K562 (cell line): Measurements from ENCODE around the gene NUDT1. TPM values are rescaled to one million over a fixed set of nuclear protein-coding genes. Genes with fewer than 3 reads are reported as not detected.

Source experiments
- ATAC-seq: fragments of 200-7000 bp; cut with Tn5 transposase; 3 replicates; pipeline ENCODE4 v1.9.1; 2020; ENCODE audit warnings: moderate library complexity
- BruUV-seq: library from RNA; stranded (reverse); fragments of 400-500 nt; replicated peaks from 2 replicates; lab custom pipeline; 2021; lab: Mats Ljungman, UMichigan
- CTCF ChIA-PET: fragments of 300-600 bp; formaldehyde crosslinking; extraction: SDS; loops from one replicate; lab custom pipeline; 2021; ENCODE audit warnings: low intra/inter-chr PET ratio; lab: Yijun Ruan, JAX
- POLR2A ChIA-PET: fragments of 300-600, 350-650 bp; sonication (Branson Sonifier 250); formaldehyde crosslinking; extraction: SDS; loops from one replicate; lab custom pipeline; 2021; ENCODE audit warnings: antibody characterized with exemption, inconsistent platforms; lab: Yijun Ruan, JAX
- DNase-seq, 4 experiments: peaks; one replicate each; pipeline versions ENCODE4 v3.0.0 to v3.0.0-alpha.2; 2011 to 2018; ENCODE audit warnings: low spot score in 3 of 4, mixed read lengths in 3 of 4; ENCODE audit errors: extremely low read depth in 1 of 4
- FAIRE-seq: peaks from 2 replicates; lab custom pipeline; 2011; peaks lifted over from hg19 to GRCh38; lab: Jason Lieb, UNC
- H2AFZ ChIP-seq: 2 replicates; pipeline ENCODE4 v1.6.0; 2011; ENCODE audit warnings: low read depth, low read length, control low read depth, inconsistent platforms
- H3K27ac ChIP-seq: fragments of 200-600 bp; 3 replicates; pipeline ENCODE4 v1.8.0; 2011; ENCODE audit warnings: low read depth, mild to moderate bottlenecking, control low read depth, inconsistent platforms, low read length, moderate library complexity, mixed read lengths; ENCODE audit errors: extremely low read depth
- H3K27me3 ChIP-seq, 2 experiments: fragments of 300-600 bp in 1 of 2; 2 replicates in 1 of 2; 3 replicates in 1 of 2; pipeline versions ENCODE4 v1.6.0 to v1.8.0; 2011; ENCODE audit warnings: inconsistent platforms in 2 of 2, low read length in 2 of 2, mild to moderate bottlenecking in 1 of 2, mixed read lengths in 1 of 2, moderate library complexity in 1 of 2; ENCODE audit not compliant: control insufficient read depth in 2 of 2, insufficient read depth in 2 of 2
- H3K36me3 ChIP-seq: fragments of 300-600 bp; 3 replicates; pipeline ENCODE4 v1.8.0; 2011; ENCODE audit warnings: mild to moderate bottlenecking, low read length, inconsistent platforms; ENCODE audit not compliant: control insufficient read depth, insufficient read depth
- H3K4me1 ChIP-seq, 2 experiments: fragments of 200-600 bp in 1 of 2; replicated peaks in 1 of 2; 2 replicates in 1 of 2; 3 replicates in 1 of 2; pipeline versions ENCODE4 v1.5.1 to v1.8.0; 2011; ENCODE audit warnings: inconsistent platforms in 2 of 2, low read length in 2 of 2, mild to moderate bottlenecking in 1 of 2, mixed read lengths in 1 of 2, moderate library complexity in 1 of 2; ENCODE audit not compliant: control insufficient read depth in 2 of 2, insufficient read depth in 2 of 2
- H3K4me2 ChIP-seq: 2 replicates; pipeline ENCODE4 v1.6.1; 2011; ENCODE audit warnings: low read length, control low read depth, inconsistent platforms, mixed read lengths; ENCODE audit not compliant: insufficient read depth
- H3K4me3 ChIP-seq: fragments of 200-600 bp; sonication (generic), shearing (Covaris generic); 2 replicates; pipeline ENCODE4 v1.5.1; 2016; ENCODE audit warnings: control low read depth, inconsistent platforms
- H3K79me2 ChIP-seq: fragments of 200-600 bp; 3 replicates; pipeline ENCODE4 v1.8.0; 2011; ENCODE audit warnings: low read length, inconsistent platforms; ENCODE audit not compliant: control insufficient read depth, insufficient read depth
- H3K9ac ChIP-seq, 2 experiments: 2 replicates each; pipeline versions ENCODE4 v1.6.0 to v1.6.1; 2011; ENCODE audit warnings: low read depth in 2 of 2, low read length in 2 of 2, control low read depth in 1 of 2, inconsistent platforms in 1 of 2, mild to moderate bottlenecking in 1 of 2, mixed read lengths in 1 of 2; ENCODE audit not compliant: insufficient read depth in 1 of 2
- H3K9me1 ChIP-seq: one replicate; pipeline ENCODE4 v1.6.0; 2011; ENCODE audit warnings: inconsistent platforms, mild to moderate bottlenecking, low read length, moderate library complexity; ENCODE audit not compliant: control insufficient read depth, insufficient read depth
- H3K9me3 ChIP-seq: replicated peaks from 2 replicates; pipeline ENCODE4 v1.5.1; 2011; ENCODE audit warnings: low read depth, low read length, inconsistent platforms; ENCODE audit not compliant: control insufficient read depth, insufficient read depth
- H4K20me1 ChIP-seq: replicated peaks from 2 replicates; pipeline ENCODE4 v1.6.1; 2011; ENCODE audit warnings: low read length, inconsistent platforms, mixed read lengths; ENCODE audit not compliant: control insufficient read depth, insufficient read depth
- BMI1 ChIP-seq: fragments of 150-350 bp; IDR thresholded peaks from 2 replicates; pipeline ENCODE4 v1.6.1; 2014; ENCODE audit warnings: low read length
- WGBS: fragments of 100-300 bp; shearing (Covaris generic); methylation state at CpG from one replicate; pipeline ENCODE4 v1.1.6; 2016; ENCODE audit warnings: low coverage, mixed read lengths; ENCODE audit not compliant: insufficient coverage; ENCODE audit errors: missing lambda C conversion rate; 5-methylcytosine and 5-hydroxymethylcytosine counted together
- in situ Hi-C: fragments of 300-500 bp; cut with MboI; formaldehyde crosslinking; loops from 4 replicates; pipeline ENCODE4 v1.15.0; 2018; ENCODE audit warnings: inconsistent platforms, mixed read lengths
- intact Hi-C: fragments of 100-400 bp; cut with micrococcal nuclease; formaldehyde crosslinking; loops from 2 replicates; pipeline ENCODE4 v1.14.2; 2022
- polyA plus RNA-seq, 8 experiments: library from polyadenylated mRNA; depleted of rRNA in 4 of 8; stranded (reverse) in 5 of 8; unstranded in 3 of 8; fragments of >200 nt; fragmentation: Nextera tagmentation in 2 of 8; fragmentation: Illumina TruSeq in 1 of 8; extraction: Ambion mirVana in 2 of 8; extraction: Trizol in 1 of 8; gene quantifications; 2 replicates each; pipeline versions ENCODE4 v1.2.1 to v1.2.3, GENCODE V29; 2011 to 2014; ENCODE audit warnings: inconsistent platforms in 1 of 8, missing spikeins in 1 of 8
- total RNA-seq, 7 experiments: library from RNA; depleted of rRNA in 6 of 7; stranded (reverse); fragments of >200 nt in 6 of 7; fragmentation: Illumina TruSeq in 2 of 7; extraction: Trizol in 2 of 7; gene quantifications; 2 replicates each; pipeline versions ENCODE4 v1.2.1 to v1.2.3, GENCODE V29; 2011 to 2021; ENCODE audit warnings: low replicate concordance in 1 of 7
- TF ChIP-seq, protein P1 (sequence below): fragments of 250-450 bp; sonication (Bioruptor Pico); IDR thresholded peaks from 2 replicates; pipeline ENCODE4 v1.4.0; 2020
- TF ChIP-seq, protein P2 (sequence below), 2 experiments: fragments of 450-650 bp in 1 of 2; sonication (generic) in 1 of 2; formaldehyde crosslinking; conservative IDR thresholded peaks; 2 replicates each; pipeline versions ENCODE4 v1.4.0 to v1.8.1; 2020 to 2022; ENCODE audit warnings: mild to moderate bottlenecking in 1 of 2, missing genetic modification reagents in 1 of 2

Gene NUDT1
- total and polyA plus RNA-seq, 9 of the 15 experiments (the other 6 are each of a cell fraction or from before 2014, with no cell fraction given), result 5.3 to 73.3 (median 29.6) TPM

GRCh38 chr7:2287745-2288144 lies 45.7 kb downstream of the NUDT1 start (continued):
- TF ChIP-seq, protein P1, sequence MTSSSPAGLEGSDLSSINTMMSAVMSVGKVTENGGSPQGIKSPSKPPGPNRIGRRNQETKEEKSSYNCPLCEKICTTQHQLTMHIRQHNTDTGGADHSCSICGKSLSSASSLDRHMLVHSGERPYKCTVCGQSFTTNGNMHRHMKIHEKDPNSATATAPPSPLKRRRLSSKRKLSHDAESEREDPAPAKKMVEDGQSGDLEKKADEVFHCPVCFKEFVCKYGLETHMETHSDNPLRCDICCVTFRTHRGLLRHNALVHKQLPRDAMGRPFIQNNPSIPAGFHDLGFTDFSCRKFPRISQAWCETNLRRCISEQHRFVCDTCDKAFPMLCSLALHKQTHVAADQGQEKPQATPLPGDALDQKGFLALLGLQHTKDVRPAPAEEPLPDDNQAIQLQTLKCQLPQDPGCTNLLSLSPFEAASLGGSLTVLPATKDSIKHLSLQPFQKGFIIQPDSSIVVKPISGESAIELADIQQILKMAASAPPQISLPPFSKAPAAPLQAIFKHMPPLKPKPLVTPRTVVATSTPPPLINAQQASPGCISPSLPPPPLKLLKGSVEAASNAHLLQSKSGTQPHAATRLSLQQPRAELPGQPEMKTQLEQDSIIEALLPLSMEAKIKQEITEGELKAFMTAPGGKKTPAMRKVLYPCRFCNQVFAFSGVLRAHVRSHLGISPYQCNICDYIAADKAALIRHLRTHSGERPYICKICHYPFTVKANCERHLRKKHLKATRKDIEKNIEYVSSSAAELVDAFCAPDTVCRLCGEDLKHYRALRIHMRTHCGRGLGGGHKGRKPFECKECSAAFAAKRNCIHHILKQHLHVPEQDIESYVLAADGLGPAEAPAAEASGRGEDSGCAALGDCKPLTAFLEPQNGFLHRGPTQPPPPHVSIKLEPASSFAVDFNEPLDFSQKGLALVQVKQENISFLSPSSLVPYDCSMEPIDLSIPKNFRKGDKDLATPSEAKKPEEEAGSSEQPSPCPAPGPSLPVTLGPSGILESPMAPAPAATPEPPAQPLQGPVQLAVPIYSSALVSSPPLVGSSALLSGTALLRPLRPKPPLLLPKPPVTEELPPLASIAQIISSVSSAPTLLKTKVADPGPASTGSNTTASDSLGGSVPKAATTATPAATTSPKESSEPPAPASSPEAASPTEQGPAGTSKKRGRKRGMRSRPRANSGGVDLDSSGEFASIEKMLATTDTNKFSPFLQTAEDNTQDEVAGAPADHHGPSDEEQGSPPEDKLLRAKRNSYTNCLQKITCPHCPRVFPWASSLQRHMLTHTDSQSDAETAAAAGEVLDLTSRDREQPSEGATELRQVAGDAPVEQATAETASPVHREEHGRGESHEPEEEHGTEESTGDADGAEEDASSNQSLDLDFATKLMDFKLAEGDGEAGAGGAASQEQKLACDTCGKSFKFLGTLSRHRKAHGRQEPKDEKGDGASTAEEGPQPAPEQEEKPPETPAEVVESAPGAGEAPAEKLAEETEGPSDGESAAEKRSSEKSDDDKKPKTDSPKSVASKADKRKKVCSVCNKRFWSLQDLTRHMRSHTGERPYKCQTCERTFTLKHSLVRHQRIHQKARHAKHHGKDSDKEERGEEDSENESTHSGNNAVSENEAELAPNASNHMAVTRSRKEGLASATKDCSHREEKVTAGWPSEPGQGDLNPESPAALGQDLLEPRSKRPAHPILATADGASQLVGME, result no peak
- TF ChIP-seq, protein P2, sequence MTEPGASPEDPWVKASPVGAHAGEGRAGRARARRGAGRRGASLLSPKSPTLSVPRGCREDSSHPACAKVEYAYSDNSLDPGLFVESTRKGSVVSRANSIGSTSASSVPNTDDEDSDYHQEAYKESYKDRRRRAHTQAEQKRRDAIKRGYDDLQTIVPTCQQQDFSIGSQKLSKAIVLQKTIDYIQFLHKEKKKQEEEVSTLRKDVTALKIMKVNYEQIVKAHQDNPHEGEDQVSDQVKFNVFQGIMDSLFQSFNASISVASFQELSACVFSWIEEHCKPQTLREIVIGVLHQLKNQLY (CRISPR knock-in tag; conservative IDR thresholded peaks at IDR 0.05), result no peak

GRCh38 chr7:2288503-2288902 lies 46.5 kb downstream of the NUDT1 start:
- H3K9ac ChIP-seq, result no peak overlapping the region
- in situ Hi-C loops (no loop called here), intact Hi-C loops (no loop called here)
- no peaks in the 10 kb centered on the region for H3K9me1 ChIP-seq
- H3K27me3 ChIP-seq, result no peaks in the 10 kb centered on the region
- H4K20me1 ChIP-seq, result no peaks in the 10 kb centered on the region
- no peak overlapping the region for H3K4me2 ChIP-seq
- CTCF ChIA-PET, result no interaction called here
- FAIRE-seq (no peak), DNase-seq (no peak), ATAC-seq (no peak)
- WGBS, result 86% methylated on average over 8 of the region's 8 CpGs
- no peak for TF ChIP-seq BMI1
- peaks cover 10% of the 10 kb centered on the region; the same call in 2 of the 3 replicates for H3K36me3 ChIP-seq
- peaks cover 3% of the 10 kb centered on the region in 2 experiments; a peak in 4 of 5 replicates for H3K4me1 ChIP-seq
- no peak overlapping the region for H2AFZ ChIP-seq
- no peak overlapping the region for H3K4me3 ChIP-seq
- H3K9me3 ChIP-seq, result no peaks in the 10 kb centered on the region
- H3K27ac ChIP-seq, result no peak overlapping the region
- BruUV-seq, result no TSS peak
- POLR2A ChIA-PET, result interaction anchor here (0.7 kb wide), 1 partner anchor 24 kb away, joined by 3 read pairs; no protein-coding TSS in a partner anchor
- peaks cover 6% of the 10 kb centered on the region for H3K79me2 ChIP-seq
